ENCODE results near the gene FSD1. TPM values are rescaled to one million over a fixed set of nuclear protein-coding genes. Genes with fewer than 3 reads are reported as not detected.
"Not testable (repeated sequence)": the region's sequence is repeated elsewhere in the genome, so short reads cannot be mapped to it uniquely, and the experiment has no call there.

The FSD1 gene
- total RNA-seq, 1 donor from 2014 or later, result 17.7 TPM

DNA sequence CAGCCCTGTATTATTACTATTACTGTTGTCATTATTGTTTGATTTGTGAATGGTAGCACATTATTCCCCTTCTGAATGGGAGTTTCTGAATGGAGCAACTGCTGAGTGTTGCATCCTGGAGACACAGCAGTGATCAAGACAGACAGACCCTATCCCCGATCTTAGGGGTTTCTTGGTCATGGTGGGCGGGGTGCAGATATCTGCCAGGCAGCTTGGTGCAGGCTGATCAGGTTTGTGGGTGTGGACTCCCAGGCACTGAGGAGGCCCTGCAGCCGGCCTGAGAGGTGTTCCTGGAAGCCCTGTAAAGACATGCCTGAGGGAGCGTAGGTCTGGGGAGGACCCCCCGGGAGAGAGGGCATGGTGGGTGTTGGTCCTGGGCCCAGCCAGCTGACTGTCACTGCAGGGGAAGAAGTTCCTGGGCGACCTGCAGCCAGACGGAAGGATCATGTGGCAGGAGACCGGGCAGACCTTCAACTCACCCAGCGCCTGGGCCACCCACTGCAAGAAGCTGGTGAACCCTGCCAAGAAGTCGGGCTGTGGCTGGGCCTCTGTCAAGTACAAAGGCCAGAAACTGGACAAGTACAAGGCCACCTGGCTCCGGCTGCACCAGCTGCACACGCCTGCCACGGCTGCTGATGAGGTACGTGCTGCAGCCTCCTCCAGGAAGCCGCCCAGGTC is 41.1 kb downstream of the FSD1 start:
- Mint-ChIP-seq H3K27me3 (ENCODE audit: low read depth) (peaks cover 2% of the 10 kb centered on the region), H3K4me3 (peak overlapping the region; percentile 54), H3K9me3 (no peaks in the 10 kb centered on the region), H3K4me1 (peaks cover 10% of the 10 kb centered on the region), H3K27ac (no peak overlapping the region), H3K36me3 (peaks cover 12% of the 10 kb centered on the region)
- TF ChIP-seq, protein P1, sequence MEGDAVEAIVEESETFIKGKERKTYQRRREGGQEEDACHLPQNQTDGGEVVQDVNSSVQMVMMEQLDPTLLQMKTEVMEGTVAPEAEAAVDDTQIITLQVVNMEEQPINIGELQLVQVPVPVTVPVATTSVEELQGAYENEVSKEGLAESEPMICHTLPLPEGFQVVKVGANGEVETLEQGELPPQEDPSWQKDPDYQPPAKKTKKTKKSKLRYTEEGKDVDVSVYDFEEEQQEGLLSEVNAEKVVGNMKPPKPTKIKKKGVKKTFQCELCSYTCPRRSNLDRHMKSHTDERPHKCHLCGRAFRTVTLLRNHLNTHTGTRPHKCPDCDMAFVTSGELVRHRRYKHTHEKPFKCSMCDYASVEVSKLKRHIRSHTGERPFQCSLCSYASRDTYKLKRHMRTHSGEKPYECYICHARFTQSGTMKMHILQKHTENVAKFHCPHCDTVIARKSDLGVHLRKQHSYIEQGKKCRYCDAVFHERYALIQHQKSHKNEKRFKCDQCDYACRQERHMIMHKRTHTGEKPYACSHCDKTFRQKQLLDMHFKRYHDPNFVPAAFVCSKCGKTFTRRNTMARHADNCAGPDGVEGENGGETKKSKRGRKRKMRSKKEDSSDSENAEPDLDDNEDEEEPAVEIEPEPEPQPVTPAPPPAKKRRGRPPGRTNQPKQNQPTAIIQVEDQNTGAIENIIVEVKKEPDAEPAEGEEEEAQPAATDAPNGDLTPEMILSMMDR (IDR thresholded peaks at IDR 0.05; ENCODE audit: unreplicated experiment), result no peak
- DNase-seq (ENCODE audit: low spot score in 2 of 2, unreplicated experiment in 2 of 2), result no peak

GRCh38 chr19:4346020-4346383 is 41.6 kb downstream of the FSD1 start:
- peaks cover 10% of the 10 kb centered on the region for H3K4me1 Mint-ChIP-seq
- H3K27ac Mint-ChIP-seq, result no peak overlapping the region
- no peak overlapping the region for H3K4me3 Mint-ChIP-seq
- no peaks in the 10 kb centered on the region for H3K9me3 Mint-ChIP-seq
- no peak for DNase-seq (ENCODE audit: low spot score in 2 of 2, unreplicated experiment in 2 of 2)
- H3K36me3 Mint-ChIP-seq, result peaks cover 16% of the 10 kb centered on the region
- TF ChIP-seq, protein P1 (IDR thresholded peaks at IDR 0.05; ENCODE audit: unreplicated experiment), result no peak
- peaks cover 2% of the 10 kb centered on the region for H3K27me3 Mint-ChIP-seq (ENCODE audit: low read depth)

DNA sequence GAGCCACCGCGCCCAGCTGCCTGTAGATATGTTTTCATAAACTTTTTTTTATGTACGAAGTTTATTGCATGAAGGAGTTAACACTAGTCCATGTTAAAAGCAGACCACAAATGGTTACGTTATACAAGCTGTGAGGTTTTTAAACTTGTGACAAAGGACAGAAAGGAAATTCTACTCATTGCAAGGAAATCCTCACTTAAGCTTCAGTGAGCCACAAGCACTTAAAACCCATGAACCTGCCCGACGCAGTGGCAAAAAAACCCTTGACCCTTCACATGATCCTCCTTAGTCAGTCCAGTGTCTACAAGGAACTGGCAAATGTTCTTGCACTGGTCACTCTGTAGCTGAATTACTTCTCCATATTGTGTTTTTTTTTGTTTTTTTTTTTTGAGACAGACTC is 43.1 kb downstream of the FSD1 start:
- H3K9me3 Mint-ChIP-seq, result no peaks in the 10 kb centered on the region
- H3K27ac Mint-ChIP-seq, result no peak overlapping the region
- TF ChIP-seq, protein P1 (IDR thresholded peaks at IDR 0.05; ENCODE audit: unreplicated experiment), result no peak
- H3K4me3 Mint-ChIP-seq, result no peak overlapping the region
- peaks cover 2% of the 10 kb centered on the region for H3K27me3 Mint-ChIP-seq (ENCODE audit: low read depth)
- peaks cover 16% of the 10 kb centered on the region for H3K36me3 Mint-ChIP-seq
- peaks cover 5% of the 10 kb centered on the region for H3K4me1 Mint-ChIP-seq
- no peak for DNase-seq (ENCODE audit: low spot score in 2 of 2, unreplicated experiment in 2 of 2)

DNA sequence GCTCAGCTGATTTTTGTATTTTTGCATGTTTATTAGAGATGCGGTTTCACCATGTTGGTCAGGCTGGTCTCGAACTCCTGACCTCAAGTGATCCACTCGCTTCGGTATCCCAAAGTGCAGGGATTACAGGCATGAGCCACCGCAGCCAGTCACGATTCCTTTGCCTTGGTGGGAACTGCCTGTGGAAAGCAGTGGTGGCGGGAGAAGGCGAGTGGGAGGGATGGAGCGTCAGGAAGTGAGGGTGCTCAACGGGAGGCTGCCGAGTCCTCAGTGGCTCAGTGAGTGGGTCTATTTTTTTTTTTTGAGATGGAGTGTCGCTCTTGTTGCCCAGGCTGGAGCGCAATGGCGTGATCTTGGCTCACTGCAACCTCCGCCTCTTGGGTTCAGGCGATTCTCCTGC is 44.8 kb downstream of the FSD1 start:
- H3K4me3 Mint-ChIP-seq, H3K9me3 Mint-ChIP-seq: not testable (repeated sequence)
- H3K36me3 Mint-ChIP-seq, result peaks cover 18% of the 10 kb centered on the region

GRCh38 chr19:4350111-4350510 is 45.7 kb downstream of the FSD1 start:
- Mint-ChIP-seq H3K27ac (no peak overlapping the region), H3K4me1 (no peaks in the 10 kb centered on the region), H3K9me3 (no peaks in the 10 kb centered on the region), H3K27me3 (ENCODE audit: low read depth) (no peaks in the 10 kb centered on the region), H3K36me3 (peaks cover 18% of the 10 kb centered on the region), H3K4me3 (no peak overlapping the region)
- TF ChIP-seq, protein P1 (IDR thresholded peaks at IDR 0.05; ENCODE audit: unreplicated experiment), result no peak
- no peak for DNase-seq (ENCODE audit: low spot score in 2 of 2, unreplicated experiment in 2 of 2)

More for the DNA sequence above, 44.8 kb downstream of the FSD1 start:
- H3K27ac Mint-ChIP-seq; H3K4me1 Mint-ChIP-seq; H3K27me3 Mint-ChIP-seq (ENCODE audit: low read depth); DNase-seq (ENCODE audit: low spot score in 2 of 2, unreplicated experiment in 2 of 2): not testable (repeated sequence)

DNA sequence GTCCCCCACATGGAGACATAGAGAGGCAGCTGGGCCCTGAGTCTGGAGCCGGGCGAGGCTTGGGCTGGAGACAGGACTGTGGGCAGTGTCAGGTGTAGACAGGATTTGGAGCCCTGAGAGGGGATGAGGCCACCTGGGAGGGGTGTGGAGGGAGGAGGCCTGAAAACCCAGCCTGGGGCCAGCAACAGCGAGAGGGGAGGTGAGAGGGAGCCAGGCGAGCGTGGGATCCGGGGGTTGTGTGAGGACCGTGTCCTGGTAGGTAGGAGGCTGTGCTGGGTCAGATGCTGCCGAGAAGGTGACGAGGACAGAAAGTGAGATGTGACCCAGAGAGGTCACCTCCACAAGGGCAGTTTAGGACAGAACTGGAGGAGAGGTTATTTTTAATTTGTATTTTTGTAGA is 46.3 kb downstream of the FSD1 start:
- no peak for DNase-seq (ENCODE audit: low spot score in 2 of 2, unreplicated experiment in 2 of 2)
- TF ChIP-seq, protein P1 (IDR thresholded peaks at IDR 0.05; ENCODE audit: unreplicated experiment), result no peak
- Mint-ChIP-seq H3K27me3 (ENCODE audit: low read depth) (no peaks in the 10 kb centered on the region), H3K9me3 (no peaks in the 10 kb centered on the region), H3K27ac (no peak overlapping the region), H3K36me3 (peaks cover 18% of the 10 kb centered on the region), H3K4me3 (no peak overlapping the region), H3K4me1 (no peaks in the 10 kb centered on the region)

Measured in mesothelial cell of epicardium (in vitro differentiated cells).